Activated naive CD4-positive, alpha-beta T cell treated with anti-CD3 and anti-CD28 coated beads, Interleukin-2, amount 10 ng/mL, durations not matched to agents 7 days and 5 days (primary cell): ENCODE results near the gene IL15.
"Not testable (repeated sequence)": the region's sequence is repeated elsewhere in the genome, so short reads cannot be mapped to it uniquely, and the experiment has no call there.

Experiments used
- CTCF ChIA-PET: fragments of 350-600 bp; sonication (Branson Sonifier 250); formaldehyde crosslinking; loops from one replicate; lab custom pipeline; 2021; ENCODE audit warnings: antibody characterized with exemption; lab: Charles Lee
- DNase-seq: peaks from one replicate; pipeline ENCODE4 v3.0.0-alpha.2; 2020
- H3K27ac Mint-ChIP-seq: one replicate; pipeline ENCODE4 v1.8.0; 2021; ENCODE audit warnings: mild to moderate bottlenecking, moderate library complexity, mixed read lengths
- H3K27me3 Mint-ChIP-seq: one replicate; pipeline ENCODE4 v1.8.0; 2021; ENCODE audit warnings: mild to moderate bottlenecking, mixed read lengths
- H3K36me3 Mint-ChIP-seq: one replicate; pipeline ENCODE4 v1.8.0; 2021; ENCODE audit warnings: mixed read lengths
- H3K4me1 Mint-ChIP-seq: one replicate; pipeline ENCODE4 v1.8.0; 2021; ENCODE audit warnings: mixed read lengths
- H3K4me3 Mint-ChIP-seq: one replicate; pipeline ENCODE4 v1.8.0; 2021; ENCODE audit warnings: mild to moderate bottlenecking, moderate library complexity, mixed read lengths
- H3K9me3 Mint-ChIP-seq: one replicate; pipeline ENCODE4 v1.8.0; 2021; ENCODE audit warnings: mixed read lengths

IL15 gene, protein sequence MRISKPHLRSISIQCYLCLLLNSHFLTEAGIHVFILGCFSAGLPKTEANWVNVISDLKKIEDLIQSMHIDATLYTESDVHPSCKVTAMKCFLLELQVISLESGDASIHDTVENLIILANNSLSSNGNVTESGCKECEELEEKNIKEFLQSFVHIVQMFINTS

DNA sequence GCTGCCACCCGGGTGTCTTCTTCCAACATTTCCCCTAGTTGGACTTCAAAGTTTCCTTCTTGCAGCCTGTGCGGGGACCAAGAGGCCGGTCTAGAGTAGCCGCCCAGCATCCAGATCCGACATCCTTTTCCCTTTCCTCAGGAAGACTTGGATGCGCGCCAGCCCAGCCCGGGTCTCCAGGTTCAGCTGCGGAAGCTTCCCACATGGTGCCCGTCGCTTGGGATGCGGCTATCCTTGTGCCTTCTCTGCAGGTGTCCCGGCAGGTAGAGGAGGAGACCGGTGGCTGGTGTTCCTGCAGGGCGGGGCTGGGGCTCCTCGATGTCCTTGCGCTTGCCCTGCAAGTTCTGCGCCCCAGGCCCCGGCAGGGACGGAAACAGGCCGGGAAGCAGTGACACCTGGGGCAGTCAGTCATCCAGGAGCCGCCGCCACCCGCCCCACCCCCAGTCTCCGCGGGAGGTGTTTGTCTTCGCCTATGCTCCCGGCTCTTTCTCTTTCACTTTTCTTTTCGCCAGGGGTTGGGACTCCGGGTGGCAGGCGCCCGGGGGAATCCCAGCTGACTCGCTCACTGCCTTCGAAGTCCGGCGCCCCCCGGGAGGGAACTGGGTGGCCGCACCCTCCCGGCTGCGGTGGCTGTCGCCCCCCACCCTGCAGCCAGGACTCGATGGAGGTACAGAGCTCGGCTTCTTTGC is at the start of gene IL15:
IL15 (plus strand) TSS at position 502 of the 689 bp plus-strand sequence. CDS start 82,882 bp downstream, outside the sequence.
- peaks cover 27% of the 10 kb centered on the region for H3K27me3 Mint-ChIP-seq
- CTCF ChIA-PET: no interaction called here
- H3K4me3 Mint-ChIP-seq: peak within 1 kb of the TSS; percentile 90
- no peaks in the 10 kb centered on the region for H3K9me3 Mint-ChIP-seq
- H3K36me3 Mint-ChIP-seq: no peaks in the 10 kb centered on the region
- peak; percentile 87 for DNase-seq
- peak within 1 kb of the TSS; percentile 66 for H3K27ac Mint-ChIP-seq
- H3K4me1 Mint-ChIP-seq: peaks cover 17% of the 10 kb centered on the region

DNA sequence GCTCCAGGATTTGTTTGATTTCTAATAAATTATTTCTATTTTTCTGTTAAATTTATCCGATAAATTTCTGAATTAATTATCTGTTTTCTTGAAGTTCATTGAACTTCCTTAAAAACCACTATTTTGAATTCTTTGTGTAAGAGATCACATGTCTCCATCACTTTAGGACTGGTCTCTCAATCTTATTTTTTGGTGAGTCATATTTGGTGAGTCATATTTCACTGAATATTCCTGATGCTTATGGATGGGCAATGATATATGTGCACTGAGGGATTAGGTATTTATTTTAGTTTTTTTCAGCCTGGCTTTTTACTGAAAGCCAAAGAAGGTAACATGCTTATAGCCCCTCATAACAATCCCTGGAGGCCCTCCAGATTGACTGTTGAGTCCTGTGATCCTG is 48.5 kb upstream of the IL15 start:
- Mint-ChIP-seq H3K27me3 (no peaks in the 10 kb centered on the region), H3K27ac (no peak overlapping the region), H3K36me3 (no peaks in the 10 kb centered on the region), H3K4me1 (no peaks in the 10 kb centered on the region), H3K9me3 (no peaks in the 10 kb centered on the region), H3K4me3 (no peak overlapping the region)
- CTCF ChIA-PET: no interaction called here
- DNase-seq: no peak

DNA sequence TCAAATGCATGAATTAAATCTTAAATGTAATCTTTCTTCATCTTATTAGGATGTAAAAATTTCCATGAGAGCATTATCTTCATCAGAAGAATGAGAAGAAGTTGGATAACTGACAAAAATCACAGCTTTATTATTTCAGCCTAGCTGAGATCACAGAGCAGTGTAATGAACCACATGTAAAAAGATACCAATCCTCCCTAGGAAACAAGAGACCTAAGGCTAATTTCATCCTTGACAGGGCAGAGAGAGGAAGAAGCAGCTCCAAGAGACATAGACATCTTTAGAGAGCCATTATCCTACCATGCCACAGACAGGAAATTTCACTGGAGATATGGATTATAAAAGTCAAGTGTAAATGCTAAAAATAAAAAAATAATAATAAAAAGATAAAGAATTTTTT is 40.9 kb upstream of the IL15 start:
- no peak overlapping the region for H3K27ac Mint-ChIP-seq
- no peak for DNase-seq
- CTCF ChIA-PET: no interaction called here
- no peaks in the 10 kb centered on the region for H3K9me3 Mint-ChIP-seq
- no peaks in the 10 kb centered on the region for H3K4me1 Mint-ChIP-seq
- H3K4me3 Mint-ChIP-seq: no peak overlapping the region
- H3K36me3 Mint-ChIP-seq: no peaks in the 10 kb centered on the region
- H3K27me3 Mint-ChIP-seq: no peaks in the 10 kb centered on the region

DNA sequence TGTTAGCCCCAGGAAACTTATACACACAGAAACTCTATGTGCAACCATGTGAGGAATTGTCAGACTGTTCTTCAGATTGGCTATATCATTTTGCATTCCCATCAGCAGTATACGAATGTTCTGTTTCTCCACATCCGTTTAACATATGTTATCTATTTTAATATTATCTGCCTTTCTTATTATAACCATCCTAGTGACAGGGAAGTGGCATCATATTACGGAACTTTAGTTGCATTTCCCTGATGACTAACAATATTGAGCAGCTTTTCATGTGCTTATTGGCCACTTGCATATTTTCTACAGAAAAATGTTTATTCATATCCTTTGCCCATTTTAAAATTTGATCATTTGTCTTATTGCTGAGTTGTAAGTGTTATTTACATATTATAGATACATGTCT is 36.5 kb upstream of the IL15 start:
- Mint-ChIP-seq H3K9me3 (no peaks in the 10 kb centered on the region), H3K36me3 (no peaks in the 10 kb centered on the region), H3K27ac (no peak overlapping the region), H3K4me1 (no peaks in the 10 kb centered on the region), H3K4me3 (no peak overlapping the region), H3K27me3 (no peaks in the 10 kb centered on the region)
- no peak for DNase-seq
- CTCF ChIA-PET: no interaction called here

DNA sequence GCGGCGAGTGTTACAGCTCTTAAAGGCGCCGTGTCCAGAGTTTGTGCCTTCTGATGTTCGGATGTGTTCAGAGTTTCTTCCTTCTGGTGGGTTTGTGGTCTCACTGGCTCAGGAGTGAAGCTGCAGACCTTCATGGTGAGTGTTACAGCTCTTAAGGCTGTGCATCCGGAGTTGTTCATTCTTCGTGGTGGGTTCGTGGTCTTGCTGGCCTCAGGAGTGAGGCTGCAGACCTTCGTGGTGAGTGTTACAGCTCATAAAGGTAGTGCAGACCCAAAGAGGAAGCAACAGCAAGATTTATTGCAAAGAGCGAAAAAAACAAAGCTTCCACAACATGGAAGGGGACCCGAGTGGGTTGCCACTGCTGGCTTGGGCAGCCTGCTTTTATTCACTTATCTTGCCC is 31.7 kb upstream of the IL15 start:
- not testable (repeated sequence) for H3K9me3 Mint-ChIP-seq, DNase-seq, H3K4me3 Mint-ChIP-seq, H3K27me3 Mint-ChIP-seq, H3K27ac Mint-ChIP-seq, H3K4me1 Mint-ChIP-seq, H3K36me3 Mint-ChIP-seq
- CTCF ChIA-PET: interaction anchor here (0.5 kb wide), 1 partner anchor 731 kb away, joined by 3 read pairs; no protein-coding TSS in a partner anchor

DNA sequence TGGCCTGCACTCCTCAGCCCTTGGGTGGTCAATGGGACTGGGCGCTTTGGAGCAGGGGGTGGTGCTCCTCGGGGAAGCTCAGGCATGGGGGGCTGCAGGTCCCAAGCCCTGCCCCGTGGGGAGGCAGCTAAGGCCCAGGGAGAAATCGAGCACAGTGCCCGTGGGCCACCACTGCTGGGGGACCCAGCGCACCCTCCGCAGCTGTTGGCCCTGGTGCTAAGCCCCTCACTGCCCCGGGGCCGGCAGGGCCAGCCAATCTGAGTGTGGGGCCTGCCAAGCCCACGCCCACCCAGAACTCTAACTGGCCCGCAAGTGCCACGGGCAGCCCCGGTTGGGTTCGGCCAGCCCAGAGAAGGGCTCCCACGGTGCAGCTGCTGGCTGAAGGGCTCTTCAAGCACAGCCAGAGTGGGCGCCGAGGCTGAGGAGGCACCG is 30.9 kb upstream of the IL15 start:
- H3K4me1 Mint-ChIP-seq: no peaks in the 10 kb centered on the region
- no peaks in the 10 kb centered on the region for H3K36me3 Mint-ChIP-seq
- no peaks in the 10 kb centered on the region for H3K9me3 Mint-ChIP-seq
- CTCF ChIA-PET: no interaction called here
- DNase-seq: no peak
- no peak overlapping the region for H3K27ac Mint-ChIP-seq
- H3K4me3 Mint-ChIP-seq: no peak overlapping the region
- H3K27me3 Mint-ChIP-seq: no peaks in the 10 kb centered on the region

DNA sequence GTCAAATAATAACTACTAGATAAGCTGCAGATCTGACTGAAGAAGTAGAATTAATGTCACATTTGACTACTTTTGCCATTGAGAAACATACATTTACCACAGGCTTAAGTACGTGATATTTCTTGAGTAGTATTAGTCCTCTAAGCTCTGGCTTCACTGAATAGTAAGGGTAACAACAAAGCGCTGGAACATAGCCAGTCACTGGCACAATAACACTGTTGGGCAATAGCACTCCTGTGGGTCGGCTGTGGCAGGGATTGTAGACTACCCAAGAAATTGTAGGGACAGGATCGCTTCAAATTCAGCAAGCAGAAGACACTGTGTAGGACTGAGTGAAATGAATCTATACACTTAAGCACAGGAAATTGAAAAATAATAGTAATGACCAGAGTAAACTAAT is 27.1 kb upstream of the IL15 start:
- H3K27me3 Mint-ChIP-seq: no peaks in the 10 kb centered on the region
- H3K4me3 Mint-ChIP-seq: no peak overlapping the region
- no peaks in the 10 kb centered on the region for H3K9me3 Mint-ChIP-seq
- H3K36me3 Mint-ChIP-seq: no peaks in the 10 kb centered on the region
- no peak for DNase-seq
- CTCF ChIA-PET: no interaction called here
- no peaks in the 10 kb centered on the region for H3K4me1 Mint-ChIP-seq
- H3K27ac Mint-ChIP-seq: no peak overlapping the region

DNA sequence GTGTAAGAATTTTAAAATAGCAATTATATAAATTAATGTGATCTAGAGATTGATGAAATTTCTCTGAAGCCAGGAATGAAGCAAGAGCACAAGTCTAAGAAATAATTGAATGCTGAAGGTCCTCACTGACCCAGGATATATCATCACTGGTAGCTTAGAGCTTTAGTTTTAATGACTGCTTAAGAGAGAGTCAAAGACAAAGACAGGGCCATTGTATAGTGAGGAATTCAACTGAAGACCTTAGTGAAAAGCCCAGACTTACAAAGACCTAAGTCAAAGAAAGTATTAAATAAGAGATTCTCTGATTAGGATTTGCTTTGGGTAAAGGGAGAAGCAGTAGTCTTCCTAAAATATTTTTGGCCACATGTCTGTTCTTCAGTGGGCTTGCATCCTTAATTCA is 26.0 kb upstream of the IL15 start:
- Mint-ChIP-seq H3K4me3 (no peak overlapping the region), H3K4me1 (no peaks in the 10 kb centered on the region), H3K9me3 (no peaks in the 10 kb centered on the region), H3K36me3 (no peaks in the 10 kb centered on the region), H3K27ac (no peak overlapping the region), H3K27me3 (no peaks in the 10 kb centered on the region)
- DNase-seq: no peak
- CTCF ChIA-PET: no interaction called here

DNA sequence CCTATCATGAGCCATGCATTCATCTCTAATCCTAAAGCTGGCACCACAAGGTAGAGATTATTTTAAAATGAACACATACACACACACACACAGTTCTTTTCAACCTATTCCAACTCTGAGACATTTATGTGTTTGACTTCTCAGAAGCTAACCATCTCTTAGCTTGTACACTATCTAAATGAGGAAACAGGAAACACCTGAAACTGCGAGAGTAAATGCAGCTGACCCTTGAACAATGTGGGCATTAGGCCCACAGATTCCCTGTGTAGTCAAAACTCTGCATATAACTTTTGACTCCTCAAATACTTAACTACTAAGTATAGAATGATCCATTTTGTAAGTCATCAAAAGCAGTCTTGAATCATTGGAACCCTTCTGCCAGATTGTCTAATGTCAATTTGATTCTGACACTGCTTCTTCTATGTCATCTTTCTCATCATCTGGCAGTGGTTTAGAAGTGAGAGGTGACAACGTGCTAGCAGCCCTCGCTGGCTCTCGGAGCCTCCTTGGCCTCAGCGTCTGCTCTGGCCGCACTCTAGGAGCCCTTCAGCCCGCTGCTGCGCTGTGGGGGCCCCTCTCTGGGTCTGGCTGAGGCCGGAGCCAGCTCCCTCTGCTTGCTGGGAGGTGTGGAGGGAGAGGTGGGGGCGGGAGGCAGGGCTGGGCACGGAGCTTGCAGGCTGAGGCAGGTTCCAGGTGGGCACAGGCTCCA is 21.4 kb upstream of the IL15 start:
- H3K4me3 Mint-ChIP-seq: no peak overlapping the region
- H3K27ac Mint-ChIP-seq: no peak overlapping the region
- H3K36me3 Mint-ChIP-seq: no peaks in the 10 kb centered on the region
- DNase-seq: no peak
- no peaks in the 10 kb centered on the region for H3K4me1 Mint-ChIP-seq
- H3K9me3 Mint-ChIP-seq: no peaks in the 10 kb centered on the region
- CTCF ChIA-PET: no interaction called here
- no peaks in the 10 kb centered on the region for H3K27me3 Mint-ChIP-seq

DNA sequence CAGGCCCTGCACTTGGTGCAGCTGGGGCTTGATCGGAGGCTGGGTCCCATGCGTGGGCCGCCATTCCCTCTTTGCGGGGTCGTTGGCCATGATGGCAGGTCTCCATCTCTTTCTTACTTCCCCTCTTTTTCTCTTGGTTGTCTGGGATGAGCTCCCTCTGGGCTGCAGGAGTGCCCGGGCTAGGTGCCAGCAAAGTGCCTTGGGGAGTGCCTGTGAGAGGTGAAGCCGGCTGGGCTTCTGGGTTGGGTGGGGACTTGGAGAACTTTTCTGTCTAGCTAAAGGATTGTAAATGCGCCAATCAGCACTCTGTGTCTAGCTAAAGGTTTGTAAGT is 20.8 kb upstream of the IL15 start:
- not testable (repeated sequence) for H3K27me3 Mint-ChIP-seq, H3K36me3 Mint-ChIP-seq, H3K4me3 Mint-ChIP-seq, H3K4me1 Mint-ChIP-seq, H3K9me3 Mint-ChIP-seq, H3K27ac Mint-ChIP-seq, DNase-seq
- CTCF ChIA-PET: interaction anchor here (1.0 kb wide), 1 partner anchor 11 kb away, joined by 3 read pairs; no protein-coding TSS in a partner anchor

DNA sequence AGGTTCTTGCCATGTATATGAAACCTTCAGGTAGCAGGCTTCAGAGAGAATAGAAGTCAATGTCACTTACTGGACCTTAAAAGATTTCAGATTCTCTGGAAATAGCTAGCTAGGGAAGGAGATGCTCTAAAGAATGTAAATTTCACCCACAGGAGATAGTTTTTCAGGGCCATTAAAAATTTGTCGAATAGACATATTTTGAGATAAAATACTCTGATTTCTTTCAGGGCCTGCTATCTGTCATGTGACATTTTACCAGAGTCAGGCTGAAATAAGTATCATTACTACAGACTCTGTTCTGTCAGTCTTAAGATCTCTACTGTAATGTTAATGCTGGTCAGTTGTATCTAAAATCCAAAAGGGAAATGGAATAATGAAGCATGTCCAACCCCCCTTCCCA is 15.7 kb upstream of the IL15 start:
- Mint-ChIP-seq H3K4me1 (no peaks in the 10 kb centered on the region), H3K9me3 (no peaks in the 10 kb centered on the region), H3K4me3 (no peak overlapping the region), H3K27ac (no peak overlapping the region), H3K27me3 (peaks cover 8% of the 10 kb centered on the region), H3K36me3 (no peaks in the 10 kb centered on the region)
- CTCF ChIA-PET: no interaction called here
- DNase-seq: no peak

DNA sequence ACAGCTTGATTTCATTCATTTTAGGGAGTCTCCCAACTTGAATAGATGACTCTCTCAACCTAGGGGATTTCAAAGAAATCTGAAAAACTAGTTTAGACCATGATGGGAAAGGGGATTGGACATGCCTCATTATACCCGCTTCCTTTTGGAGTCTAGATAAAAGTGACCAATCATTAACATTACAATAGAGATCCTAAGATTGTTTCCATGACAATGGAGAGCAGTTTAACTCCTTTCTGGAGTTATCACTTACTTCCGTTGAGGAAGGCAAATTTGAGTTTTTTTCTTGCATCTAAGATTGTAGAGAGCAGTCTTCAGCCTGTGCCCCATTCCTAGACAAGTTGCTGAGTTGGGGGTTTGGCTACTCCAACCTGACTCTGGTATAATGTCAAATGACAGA is 11.4 kb upstream of the IL15 start:
- Mint-ChIP-seq H3K9me3 (no peaks in the 10 kb centered on the region), H3K4me1 (no peaks in the 10 kb centered on the region)
- CTCF ChIA-PET: no interaction called here

DNA sequence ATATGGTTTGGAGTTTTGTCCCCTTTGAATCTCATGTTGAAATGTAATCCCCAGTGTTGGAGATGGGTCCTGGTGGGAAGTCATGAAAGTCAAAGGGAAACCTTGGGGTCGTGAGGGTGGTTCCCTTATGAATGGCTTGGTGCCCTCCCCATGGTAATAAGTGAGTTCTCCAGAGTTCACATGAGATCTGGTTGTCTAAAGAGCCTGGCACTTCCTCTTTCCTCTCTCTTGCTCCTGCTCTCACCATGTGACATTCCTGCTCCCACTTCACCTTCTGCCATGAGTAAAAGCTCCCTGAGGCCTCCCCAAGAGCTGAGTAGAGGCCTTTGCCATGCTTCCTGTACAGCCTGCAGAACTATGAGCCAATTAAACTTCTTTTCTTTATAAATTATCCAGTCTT is 5.5 kb upstream of the IL15 start:
- no peaks in the 10 kb centered on the region for H3K9me3 Mint-ChIP-seq
- CTCF ChIA-PET: no interaction called here
- no peaks in the 10 kb centered on the region for H3K36me3 Mint-ChIP-seq
- no peak overlapping the region for H3K4me3 Mint-ChIP-seq
- peaks cover 13% of the 10 kb centered on the region for H3K27me3 Mint-ChIP-seq
- no peak for DNase-seq
- H3K4me1 Mint-ChIP-seq: peaks cover 3% of the 10 kb centered on the region
- H3K27ac Mint-ChIP-seq: no peak overlapping the region

More for the DNA sequence above, 11.4 kb upstream of the IL15 start:
- no peak for DNase-seq
- Mint-ChIP-seq H3K27me3 (peaks cover 8% of the 10 kb centered on the region), H3K36me3 (no peaks in the 10 kb centered on the region), H3K27ac (no peak overlapping the region), H3K4me3 (no peak overlapping the region)

DNA sequence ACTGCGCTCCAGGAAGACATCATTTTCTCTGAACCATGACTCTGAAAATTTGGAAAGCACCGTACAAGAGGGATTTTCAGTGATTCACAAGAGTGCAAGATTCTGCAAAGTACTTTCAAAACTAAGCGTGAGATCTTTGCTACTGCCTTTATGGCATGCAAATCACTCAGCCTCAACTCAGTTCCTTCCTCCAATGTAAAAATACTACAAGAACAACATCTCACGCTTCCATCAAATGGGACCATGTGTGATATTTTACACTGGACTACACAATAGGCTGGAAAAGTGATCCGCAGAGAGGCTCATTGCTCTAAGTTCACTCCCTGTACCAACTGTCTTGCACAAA is 674 bp upstream of the IL15 start:
- H3K36me3 Mint-ChIP-seq: no peaks in the 10 kb centered on the region
- peaks cover 31% of the 10 kb centered on the region for H3K27me3 Mint-ChIP-seq
- no peaks in the 10 kb centered on the region for H3K9me3 Mint-ChIP-seq
- no peak for DNase-seq
- no peak overlapping the region for H3K27ac Mint-ChIP-seq
- H3K4me3 Mint-ChIP-seq: peak overlapping the region; percentile 90
- CTCF ChIA-PET: no interaction called here
- H3K4me1 Mint-ChIP-seq: peaks cover 17% of the 10 kb centered on the region
